H1 (cell line): Measurements from ENCODE around the gene AGAP1. TPM values are rescaled to one million over a fixed set of nuclear protein-coding genes. Genes with fewer than 3 reads are reported as not detected.
A peak's percentile ranks its signal among the peaks of the same experiment; 100 is the strongest.

Experiments used
- BCL11A ChIP-seq, 2 experiments: IDR thresholded peaks; one replicate each; pipeline ENCODE4 v1.6.1; 2011; ENCODE audit warnings: low read depth in 2 of 2, low read length in 2 of 2, mild to moderate bottlenecking in 2 of 2
- CHD7 ChIP-seq: fragments of 300-600 bp; sonication (generic); IDR thresholded peaks from 2 replicates; pipeline ENCODE4 v1.7.1; 2012; ENCODE audit warnings: low read length, moderate library complexity, mild to moderate bottlenecking, inconsistent platforms; ENCODE audit not compliant: insufficient replicate concordance
- HDAC6 ChIP-seq: IDR thresholded peaks from one replicate; pipeline ENCODE4 v1.7.1; 2012; ENCODE audit warnings: low read depth, mild to moderate bottlenecking, inconsistent platforms, low read length, moderate library complexity
- NANOG ChIP-seq: IDR thresholded peaks from 2 replicates; pipeline ENCODE4 v1.6.1; 2011; ENCODE audit warnings: low read length, low read depth, mild to moderate bottlenecking, inconsistent platforms; ENCODE audit not compliant: insufficient read depth, poor library complexity, severe bottlenecking
- RBBP5 ChIP-seq: IDR thresholded peaks from 2 replicates; pipeline ENCODE4 v1.7.1; 2012; ENCODE audit warnings: low read depth, mild to moderate bottlenecking, inconsistent platforms, low read length, moderate library complexity, borderline replicate concordance
- polyA plus RNA-seq, 7 experiments: library from polyadenylated mRNA; depleted of rRNA in 3 of 7; stranded (reverse) in 5 of 7; unstranded in 2 of 7; fragments of >200 nt in 5 of 7; fragments of 200-250 nt in 2 of 7; gene quantifications; 1 replicate in 5 of 7; 2 replicates in 1 of 7; 4 replicates in 1 of 7; pipeline versions ENCODE4 v1.2.1 to v1.2.3, GENCODE V29; 2011 to 2013; ENCODE audit warnings: missing spikeins in 2 of 7, mixed read lengths in 2 of 7
- total RNA-seq: library from RNA; stranded (reverse); fragmentation: NEBNext Ultra II Directional; extraction: Animal tissue kit (Norgen Biotek cat#: 25700); gene quantifications from 2 replicates; pipeline ENCODE4 v1.2.1, GENCODE V29; 2021

Gene AGAP1
- total and polyA plus RNA-seq, 2 of the 8 experiments (the other 6 are each of a cell fraction or from before 2014, with no cell fraction given), result 18.1 to 39.4 TPM

- TF ChIP-seq CHD7, result no peak
- no peak for TF ChIP-seq NANOG
- TF ChIP-seq RBBP5, result peak; percentile 48; the same call in 1 of the 2 replicates
- TF ChIP-seq HDAC6, result no peak
- no peak for TF ChIP-seq BCL11A (IDR thresholded peaks at IDR 0.05; ENCODE audit: low read depth in 2 of 2, low read length in 2 of 2)
Observed at GRCh38 chr2:236177967-236178889, 684.4 kb downstream of the AGAP1 start (continued).
